RWPE1 (cell line): ENCODE results near the gene DAP.

Source experiments
- CTCF ChIA-PET: fragments of 350-600 bp; sonication (Branson Sonifier 250); formaldehyde crosslinking; extraction: SDS; loops from one replicate; lab custom pipeline; 2021; lab: Yijun Ruan, JAX
- POLR2A ChIA-PET: fragments of 400-600 bp; formaldehyde crosslinking; extraction: SDS; loops from one replicate; lab custom pipeline; 2020; ENCODE audit warnings: antibody characterized with exemption; ENCODE audit not compliant: low non-redundant PET; lab: Yijun Ruan, JAX
- DNase-seq: peaks from one replicate; pipeline ENCODE4 v3.0.0; 2012; ENCODE audit warnings: low spot score
- H3K27ac ChIP-seq: fragments of 450-650 bp; 2 replicates; pipeline ENCODE4 v1.5.1; 2017
- CTCF ChIP-seq: fragments of 450-650 bp; conservative IDR thresholded peaks from 2 replicates; pipeline ENCODE4 v1.5.1; 2017; ENCODE audit warnings: low read depth, mild to moderate bottlenecking

Gene DAP

GRCh38 chr5:10690460-10691440 lies 70.3 kb downstream of the DAP start:
- DNase-seq = no peak
- TF ChIP-seq CTCF = no peak
- CTCF ChIA-PET = interaction anchor here (0.6 kb wide), 1 partner anchor 407 kb away, joined by 3 read pairs; no protein-coding TSS in a partner anchor
- POLR2A ChIA-PET = no interaction called here
- H3K27ac ChIP-seq = no peak overlapping the region

- no peak; the same call in 1 of the 2 replicates for TF ChIP-seq CTCF
- ChIA-PET POLR2A (no interaction called here), CTCF (interaction anchor here (0.5 kb wide), 1 partner anchor 826 kb away, joined by 3 read pairs; no protein-coding TSS in a partner anchor)
- 0 out of 2 replicates have a peak overlapping the region, but pooled peaks have one; percentile 4 for H3K27ac ChIP-seq
- DNase-seq = no peak
Observed at GRCh38 chr5:10689391-10690081, 71.5 kb downstream of the DAP start.

GRCh38 chr5:10688651-10689171 lies 72.3 kb downstream of the DAP start:
- 0 out of 2 replicates have a peak overlapping the region, but pooled peaks have one; percentile 4 for H3K27ac ChIP-seq
- DNase-seq = no peak
- ChIA-PET POLR2A (no interaction called here), CTCF (interaction anchor here (0.5 to 0.6 kb wide), 2 partner anchors 209 to 827 kb away, joined by 3 to 4 read pairs; no protein-coding TSS in a partner anchor)
- no peak for TF ChIP-seq CTCF

GRCh38 chr5:10686890-10687289 lies 74.1 kb downstream of the DAP start:
- POLR2A ChIA-PET = no interaction called here

GRCh38 chr5:10685115-10685521 lies 75.9 kb downstream of the DAP start:
- no peak for TF ChIP-seq CTCF
- no peak overlapping the region for H3K27ac ChIP-seq
- DNase-seq = no peak
- CTCF ChIA-PET = no interaction called here
- POLR2A ChIA-PET = no interaction called here

More at GRCh38 chr5:10686890-10687289, 74.1 kb downstream of the DAP start:
- CTCF ChIA-PET = interaction anchor here (0.6 kb wide), 2 partner anchors 23 to 805 kb away, joined by 3 read pairs; no protein-coding TSS in a partner anchor
- no peak for TF ChIP-seq CTCF
- DNase-seq = no peak
- no peak overlapping the region for H3K27ac ChIP-seq
